B cell (primary cell): ENCODE results near the gene TTC13.

ENCODE experiments used
- EZH2 ChIP-seq: IDR thresholded peaks from 2 replicates; pipeline ENCODE4 v1.6.1; 2012; ENCODE audit warnings: borderline replicate concordance, low read depth, mild to moderate bottlenecking, moderate library complexity, low read length; ENCODE audit not compliant: insufficient read depth, poor library complexity, severe bottlenecking
- TF ChIP-seq, protein P1 (sequence below): fragments of 200-600 bp; IDR thresholded peaks from one replicate; pipeline ENCODE4 v1.8.0; 2022; ENCODE audit warnings: antibody characterized with exemption, mild to moderate bottlenecking

GRCh38 chr1:230894032-230894431 is 84.6 kb downstream of the TTC13 start:
- TF ChIP-seq, protein P1, sequence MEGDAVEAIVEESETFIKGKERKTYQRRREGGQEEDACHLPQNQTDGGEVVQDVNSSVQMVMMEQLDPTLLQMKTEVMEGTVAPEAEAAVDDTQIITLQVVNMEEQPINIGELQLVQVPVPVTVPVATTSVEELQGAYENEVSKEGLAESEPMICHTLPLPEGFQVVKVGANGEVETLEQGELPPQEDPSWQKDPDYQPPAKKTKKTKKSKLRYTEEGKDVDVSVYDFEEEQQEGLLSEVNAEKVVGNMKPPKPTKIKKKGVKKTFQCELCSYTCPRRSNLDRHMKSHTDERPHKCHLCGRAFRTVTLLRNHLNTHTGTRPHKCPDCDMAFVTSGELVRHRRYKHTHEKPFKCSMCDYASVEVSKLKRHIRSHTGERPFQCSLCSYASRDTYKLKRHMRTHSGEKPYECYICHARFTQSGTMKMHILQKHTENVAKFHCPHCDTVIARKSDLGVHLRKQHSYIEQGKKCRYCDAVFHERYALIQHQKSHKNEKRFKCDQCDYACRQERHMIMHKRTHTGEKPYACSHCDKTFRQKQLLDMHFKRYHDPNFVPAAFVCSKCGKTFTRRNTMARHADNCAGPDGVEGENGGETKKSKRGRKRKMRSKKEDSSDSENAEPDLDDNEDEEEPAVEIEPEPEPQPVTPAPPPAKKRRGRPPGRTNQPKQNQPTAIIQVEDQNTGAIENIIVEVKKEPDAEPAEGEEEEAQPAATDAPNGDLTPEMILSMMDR, result no peak
- no peak for TF ChIP-seq EZH2
